Esophagus squamous epithelium (tissue), 4 donors: ENCODE measurements around the gene IFNAR2.

Experiments
- CTCF ChIP-seq, 6 experiments: fragments of 450-650 bp in 4 of 6; fragments of 200-600 bp in 2 of 6; sonication (generic) in 2 of 6; IDR thresholded peaks; one replicate each; pipeline ENCODE4 v1.5.1; 2016 to 2019; ENCODE audit warnings: antibody characterized with exemption in 6 of 6, mild to moderate bottlenecking in 4 of 6, moderate library complexity in 4 of 6
- POLR2A ChIP-seq, 4 donors: fragments of 450-650 bp; IDR thresholded peaks; one replicate each; pipeline ENCODE4 v1.6.1; 2017; ENCODE audit warnings: antibody characterized with exemption in 4 of 4, mild to moderate bottlenecking in 4 of 4, moderate library complexity in 3 of 4

- TF ChIP-seq CTCF (IDR thresholded peaks at IDR 0.05) (no peak), POLR2A (IDR thresholded peaks at IDR 0.05) (no peak)
Measured at GRCh38 chr21:33203371-33203724, 26.4 kb upstream of the IFNAR2 start.
